ENCODE results near the gene SLC1A7. TPM values are rescaled to one million over a fixed set of nuclear protein-coding genes. Genes with fewer than 3 reads are reported as not detected.

SLC1A7 gene
- total and polyA plus RNA-seq, 2 of the 13 experiments (the other 11 are each of a cell fraction or from before 2014, with no cell fraction given), result 0.04 to 2.0 TPM

DNA sequence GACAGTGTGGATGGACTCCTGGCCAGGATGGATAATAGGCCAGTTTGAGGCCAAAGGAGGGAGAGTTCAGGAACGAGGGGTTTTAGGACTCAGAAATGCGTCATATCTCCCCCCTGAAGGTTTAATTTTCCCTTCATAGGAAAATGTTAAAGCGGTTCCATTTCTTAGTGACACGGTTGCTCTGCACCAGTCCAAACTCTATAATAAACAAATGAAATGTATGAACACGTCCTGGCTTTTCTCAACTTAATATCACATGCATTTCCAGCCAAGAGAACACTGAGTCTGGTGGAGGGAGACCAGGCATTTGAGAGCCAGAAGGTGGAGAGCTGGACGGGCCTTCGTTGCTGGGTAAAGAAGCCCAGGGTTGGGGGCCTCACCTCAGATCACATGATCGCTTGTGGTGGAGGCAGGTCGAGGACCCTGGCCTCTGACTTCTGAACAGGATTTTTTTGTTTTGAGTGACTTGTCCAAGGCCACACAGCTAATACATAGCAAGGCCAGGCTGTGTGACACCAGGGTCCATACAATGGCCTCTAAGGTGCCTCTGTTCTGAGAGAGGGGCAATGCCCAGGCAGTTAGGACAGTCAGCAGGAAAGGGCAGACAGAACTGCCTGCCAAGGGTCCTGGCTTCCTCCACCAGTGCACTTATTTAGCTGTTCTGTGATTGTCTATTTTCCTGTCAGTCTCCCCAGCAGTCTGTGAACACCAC lies 11.4 kb downstream of the SLC1A7 start (continued):
- TF ChIP-seq, protein P1, sequence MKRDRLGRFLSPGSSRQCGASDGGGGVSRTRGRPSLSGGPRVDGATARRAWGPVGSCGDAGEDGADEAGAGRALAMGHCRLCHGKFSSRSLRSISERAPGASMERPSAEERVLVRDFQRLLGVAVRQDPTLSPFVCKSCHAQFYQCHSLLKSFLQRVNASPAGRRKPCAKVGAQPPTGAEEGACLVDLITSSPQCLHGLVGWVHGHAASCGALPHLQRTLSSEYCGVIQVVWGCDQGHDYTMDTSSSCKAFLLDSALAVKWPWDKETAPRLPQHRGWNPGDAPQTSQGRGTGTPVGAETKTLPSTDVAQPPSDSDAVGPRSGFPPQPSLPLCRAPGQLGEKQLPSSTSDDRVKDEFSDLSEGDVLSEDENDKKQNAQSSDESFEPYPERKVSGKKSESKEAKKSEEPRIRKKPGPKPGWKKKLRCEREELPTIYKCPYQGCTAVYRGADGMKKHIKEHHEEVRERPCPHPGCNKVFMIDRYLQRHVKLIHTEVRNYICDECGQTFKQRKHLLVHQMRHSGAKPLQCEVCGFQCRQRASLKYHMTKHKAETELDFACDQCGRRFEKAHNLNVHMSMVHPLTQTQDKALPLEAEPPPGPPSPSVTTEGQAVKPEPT (CRISPR knock-in tag; IDR thresholded peaks at IDR 0.05; ENCODE audit: low read depth), result no peak
- no peak for TF ChIP-seq EED (CRISPR knock-in tag; IDR thresholded peaks at IDR 0.05)

DNA sequence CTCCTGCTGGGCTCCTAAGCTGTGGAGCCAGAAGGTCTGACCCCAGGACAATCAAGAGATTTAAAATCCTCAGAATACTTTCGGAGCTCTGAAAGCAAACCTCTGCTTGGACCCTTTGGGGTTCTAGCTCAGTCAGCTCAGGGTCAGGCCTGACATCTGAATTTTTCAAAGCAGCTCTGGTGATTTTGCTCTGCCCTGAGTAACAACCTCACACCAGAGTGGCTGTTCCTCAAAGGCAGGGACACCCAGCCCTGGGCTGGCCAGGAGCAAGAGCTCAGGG lies 11.9 kb downstream of the SLC1A7 start:
- peaks cover 79% of the 10 kb centered on the region for H3K4me1 ChIP-seq (ENCODE audit: insufficient read depth, low read length)
- no peak overlapping the region for H3K4me3 ChIP-seq (replicated peaks in 1 of 3; ENCODE audit: insufficient read depth in 1 of 3, low read depth in 2 of 3, low read length in 3 of 3)
- in situ Hi-C loops (cut with HindIII; ENCODE audit: extremely low pct_ligation_motif_present, low pct_unique_long_range_greater_than_20kb) (no loop called here), intact Hi-C loops (cut with micrococcal nuclease; ENCODE audit: unreplicated experiment) (no loop called here)
- TF ChIP-seq KDM1A (CRISPR knock-in tag; IDR thresholded peaks at IDR 0.05) (peak; percentile 35; the same call in 1 of the 2 replicates), POLR2A (IDR thresholded peaks at IDR 0.05; ENCODE audit: insufficient read depth in 1 of 2, low read depth in 2 of 2, low read length in 2 of 2) (no peak), HDAC6 (IDR thresholded peaks at IDR 0.05; ENCODE audit: low read depth, low read length) (no peak), NCOR1 (IDR thresholded peaks at IDR 0.05; ENCODE audit: borderline replicate concordance, low read length) (no peak), POLR2G (IDR thresholded peaks at IDR 0.05; ENCODE audit: low read depth, low read length) (no peak), ZNF253 (CRISPR knock-in tag; IDR thresholded peaks at IDR 0.05; ENCODE audit: borderline replicate concordance) (no peak), KAT2B (IDR thresholded peaks at IDR 0.05; ENCODE audit: borderline replicate concordance, low read depth, low read length) (no peak), POLR2AphosphoS5 (IDR thresholded peaks at IDR 0.05; ENCODE audit: low read depth, low read length) (no peak), ZNF768 (CRISPR knock-in tag; IDR thresholded peaks at IDR 0.05) (peak; percentile 94), ELF4 (CRISPR knock-in tag; IDR thresholded peaks at IDR 0.05; ENCODE audit: borderline replicate concordance) (no peak)
- no peaks in the 10 kb centered on the region for H3K79me2 ChIP-seq (ENCODE audit: insufficient read depth, low read length)
- BruUV-seq (replicated peaks), result no TSS peak
- POLR2A ChIA-PET, result interaction anchor here (1.2 to 2.9 kb wide), 6 partner anchors 9 to 52 kb away, joined by 3 to 16 read pairs (median 6); no protein-coding TSS in a partner anchor
- H2AFZ ChIP-seq (ENCODE audit: low read length), result no peak overlapping the region
- CTCF ChIA-PET (ENCODE audit: low intra/inter-chr PET ratio, low total read pairs), result no interaction called here
- 20% methylated on average over 1 of the region's 1 CpG for WGBS (ENCODE audit: low lambda C conversion rate)
- no peaks in the 10 kb centered on the region for H4K20me1 ChIP-seq (ENCODE audit: insufficient read depth, low read length)
- DNase-seq (ENCODE audit: low spot score), result no peak
- H3K27ac ChIP-seq (ENCODE audit: extremely low read length, insufficient read depth, low read length), result peak overlapping the region; percentile 19
- H3K27me3 ChIP-seq (ENCODE audit: control insufficient read depth in 1 of 2, insufficient read depth in 2 of 2, low read length in 2 of 2), result peaks cover 3 to 5% of the 10 kb centered on the region in 2 experiments; a peak in 3 of 5 replicates
- H3K9ac ChIP-seq (ENCODE audit: insufficient read depth, low read depth, low read length), result peak overlapping the region; percentile 3; the same call in 1 of the 2 replicates
- FAIRE-seq, result no peak
- H3K36me3 ChIP-seq (replicated peaks in 1 of 2; ENCODE audit: control insufficient read depth in 1 of 2, insufficient read depth in 2 of 2, low read length in 2 of 2), result no peaks in the 10 kb centered on the region
- peak overlapping the region; percentile 40 for H3K4me2 ChIP-seq (ENCODE audit: low read depth, low read length)
- H3K9me3 ChIP-seq (ENCODE audit: low read length), result no peaks in the 10 kb centered on the region
- ATAC-seq, result peak; percentile 35

Data from HepG2 (cell line).